Right renal cortex interstitium (tissue), 3 donors: ENCODE measurements around the gene TPI1. TPM values are rescaled to one million over a fixed set of nuclear protein-coding genes. Genes with fewer than 3 reads are reported as not detected.
"Not testable (repeated sequence)": the region's sequence is repeated elsewhere in the genome, so short reads cannot be mapped to it uniquely, and the experiment has no call there.

Experiments used
- DNase-seq, 3 donors: peaks; one replicate each; pipeline ENCODE4 v3.0.0-alpha.2; 2013; ENCODE audit warnings: low read depth in 3 of 3, low spot score in 2 of 3
- polyA plus RNA-seq, 3 donors: library from polyadenylated mRNA; unstranded; fragments of 120-200 nt; gene quantifications; one replicate each; pipeline ENCODE4 v1.2.1, GENCODE V29; 2013; ENCODE audit not compliant: insufficient read length in 3 of 3

TPI1 gene
- polyA plus RNA-seq, 3 donors, result 611 to 637 (median 629) TPM

- not testable (repeated sequence) for DNase-seq
Measured at GRCh38 chr12:6865307-6865706, 2.0 kb upstream of the TPI1 start.

DNA sequence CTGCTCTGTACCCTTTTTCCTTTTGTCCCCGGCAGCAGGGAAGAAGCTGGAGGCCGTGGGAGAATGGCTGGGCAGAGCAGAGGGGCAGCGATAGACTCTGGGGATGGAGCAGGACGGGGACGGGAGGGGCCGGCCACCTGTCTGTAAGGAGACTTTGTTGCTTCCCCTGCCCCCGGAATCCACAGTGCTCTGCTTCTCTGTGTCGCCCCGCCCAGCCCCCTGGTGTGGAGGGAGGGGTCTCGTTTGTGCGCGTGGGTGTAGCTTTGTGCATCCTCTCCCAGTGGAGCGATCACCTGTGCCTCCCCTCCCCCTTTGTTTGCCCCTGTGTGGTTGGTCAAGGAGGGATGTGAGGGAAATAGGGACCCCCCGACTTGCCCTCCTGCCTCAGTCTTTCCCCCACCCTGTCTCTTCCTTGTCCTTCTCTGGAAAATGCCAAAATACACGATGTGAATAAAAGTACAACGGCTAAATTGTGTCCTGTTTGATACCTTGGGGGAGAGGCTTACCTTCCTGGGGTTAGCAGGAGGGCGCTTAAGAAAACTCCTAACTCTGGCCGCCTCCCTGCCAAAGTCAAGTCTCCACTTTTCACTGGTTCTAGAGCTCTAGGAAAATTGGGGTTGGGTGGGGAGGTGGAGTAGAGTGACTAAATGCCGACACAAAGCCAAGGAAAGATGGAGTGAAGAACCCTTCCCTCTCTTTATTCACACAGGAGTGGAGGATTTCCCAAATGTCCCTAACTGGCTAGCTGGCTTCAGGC is 990 bp upstream of the TPI1 start:
- DNase-seq, result no peak

DNA sequence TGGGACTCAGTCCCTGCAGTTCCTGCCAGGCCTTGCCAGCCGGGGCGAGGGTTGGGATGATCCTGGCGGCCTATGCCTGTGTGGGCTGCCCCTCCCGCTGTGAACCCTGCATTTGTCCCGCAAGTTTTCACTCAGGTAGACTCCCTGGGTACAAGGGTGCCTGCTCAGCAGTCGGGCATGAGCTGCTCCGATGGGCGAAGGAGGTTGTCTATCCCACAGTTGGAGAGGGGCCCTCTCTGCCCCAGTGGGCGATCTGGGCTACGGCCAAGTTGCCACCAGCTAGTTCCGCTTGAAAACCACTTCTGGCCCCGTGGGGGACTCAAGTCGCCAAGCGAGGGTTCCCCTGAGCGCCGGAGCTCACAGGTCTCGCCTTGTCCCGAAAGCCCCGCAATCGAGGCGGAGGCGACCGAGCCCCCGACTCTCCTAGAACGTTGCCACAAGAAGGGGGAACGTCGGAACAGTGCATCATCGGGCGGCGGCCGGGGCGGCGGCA is 365 bp upstream of the TPI1 start:
- no peak for DNase-seq

DNA sequence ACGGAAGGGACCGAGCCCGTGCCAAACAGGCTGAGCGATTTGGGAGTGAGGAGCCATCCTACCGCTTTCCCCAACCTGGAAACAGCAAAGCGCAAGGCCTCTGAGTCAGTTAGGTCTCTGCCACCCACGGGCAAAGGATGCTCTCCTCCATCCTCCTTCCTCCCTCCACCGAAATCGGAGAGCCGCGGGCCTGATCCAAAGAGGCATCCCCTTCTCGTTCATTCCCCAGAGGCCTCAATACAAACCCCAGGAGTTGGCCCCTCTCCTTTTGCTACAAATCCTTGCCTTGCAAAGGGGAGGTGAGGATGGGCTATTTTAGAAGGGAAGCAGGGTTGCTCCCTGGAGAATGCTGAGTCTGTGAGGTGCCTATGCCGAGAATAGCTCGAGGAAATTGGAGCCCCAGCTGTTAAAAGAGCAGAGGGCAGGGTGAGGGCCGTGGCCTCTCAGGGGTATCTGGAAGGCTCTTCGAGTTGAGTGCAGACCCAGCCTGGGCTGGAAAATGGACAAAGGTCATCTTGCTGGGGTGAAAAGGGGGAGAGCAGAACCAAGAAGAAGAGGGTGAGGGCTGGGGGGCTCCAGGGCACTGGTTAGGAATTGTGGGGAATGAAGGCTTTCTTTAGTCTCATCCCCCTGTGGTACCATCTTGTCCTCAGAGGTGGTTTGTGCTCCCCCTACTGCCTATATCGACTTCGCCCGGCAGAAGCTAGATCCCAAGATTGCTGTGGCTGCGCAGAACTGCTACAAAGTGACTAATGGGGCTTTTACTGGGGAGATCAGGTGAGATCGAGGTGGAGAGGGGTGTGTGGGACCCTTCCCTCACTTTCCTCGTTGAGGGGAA is 1.1 kb downstream of the TPI1 start:
- DNase-seq, result no peak

DNA sequence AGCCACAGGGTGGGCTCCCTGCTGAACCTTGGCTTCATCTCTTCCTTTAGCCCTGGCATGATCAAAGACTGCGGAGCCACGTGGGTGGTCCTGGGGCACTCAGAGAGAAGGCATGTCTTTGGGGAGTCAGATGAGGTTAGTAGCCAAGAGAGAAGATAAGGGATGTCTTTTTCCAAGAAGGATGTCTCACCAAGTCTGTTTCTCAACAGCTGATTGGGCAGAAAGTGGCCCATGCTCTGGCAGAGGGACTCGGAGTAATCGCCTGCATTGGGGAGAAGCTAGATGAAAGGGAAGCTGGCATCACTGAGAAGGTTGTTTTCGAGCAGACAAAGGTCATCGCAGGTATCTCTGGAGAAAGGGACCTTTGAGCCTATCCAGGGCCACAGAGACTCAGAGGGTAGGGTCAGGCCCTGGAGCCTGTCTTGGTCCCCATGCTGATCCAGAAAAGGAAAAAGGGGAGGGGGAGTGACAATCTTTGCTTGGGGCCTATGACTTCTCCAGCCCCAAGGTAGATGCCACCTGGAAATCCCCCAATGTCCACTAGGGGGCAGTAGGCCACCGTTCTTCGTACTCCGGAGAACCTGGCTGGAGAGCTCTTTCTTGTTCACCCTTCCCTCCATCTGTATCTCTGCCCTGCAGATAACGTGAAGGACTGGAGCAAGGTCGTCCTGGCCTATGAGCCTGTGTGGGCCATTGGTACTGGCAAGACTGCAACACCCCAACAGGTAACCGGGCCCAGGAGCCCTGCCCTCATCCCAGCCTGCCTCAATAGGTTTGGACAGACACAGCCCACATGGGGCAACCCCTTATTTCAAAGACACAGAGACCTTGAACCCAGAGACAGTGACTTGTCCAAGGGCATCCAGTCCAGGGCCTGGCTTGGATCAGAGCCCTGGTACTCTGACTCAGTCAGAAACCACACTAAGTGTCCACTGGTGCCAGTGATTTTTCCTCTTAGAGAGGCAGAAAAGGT is 2.0 kb downstream of the TPI1 start:
- no peak for DNase-seq

DNA sequence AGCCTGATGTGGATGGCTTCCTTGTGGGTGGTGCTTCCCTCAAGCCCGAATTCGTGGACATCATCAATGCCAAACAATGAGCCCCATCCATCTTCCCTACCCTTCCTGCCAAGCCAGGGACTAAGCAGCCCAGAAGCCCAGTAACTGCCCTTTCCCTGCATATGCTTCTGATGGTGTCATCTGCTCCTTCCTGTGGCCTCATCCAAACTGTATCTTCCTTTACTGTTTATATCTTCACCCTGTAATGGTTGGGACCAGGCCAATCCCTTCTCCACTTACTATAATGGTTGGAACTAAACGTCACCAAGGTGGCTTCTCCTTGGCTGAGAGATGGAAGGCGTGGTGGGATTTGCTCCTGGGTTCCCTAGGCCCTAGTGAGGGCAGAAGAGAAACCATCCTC is 3.0 kb downstream of the TPI1 start:
- not testable (repeated sequence) for DNase-seq

GRCh38 chr12:6871052-6871957 is 4.0 kb downstream of the TPI1 start:
- no peak for DNase-seq

DNA sequence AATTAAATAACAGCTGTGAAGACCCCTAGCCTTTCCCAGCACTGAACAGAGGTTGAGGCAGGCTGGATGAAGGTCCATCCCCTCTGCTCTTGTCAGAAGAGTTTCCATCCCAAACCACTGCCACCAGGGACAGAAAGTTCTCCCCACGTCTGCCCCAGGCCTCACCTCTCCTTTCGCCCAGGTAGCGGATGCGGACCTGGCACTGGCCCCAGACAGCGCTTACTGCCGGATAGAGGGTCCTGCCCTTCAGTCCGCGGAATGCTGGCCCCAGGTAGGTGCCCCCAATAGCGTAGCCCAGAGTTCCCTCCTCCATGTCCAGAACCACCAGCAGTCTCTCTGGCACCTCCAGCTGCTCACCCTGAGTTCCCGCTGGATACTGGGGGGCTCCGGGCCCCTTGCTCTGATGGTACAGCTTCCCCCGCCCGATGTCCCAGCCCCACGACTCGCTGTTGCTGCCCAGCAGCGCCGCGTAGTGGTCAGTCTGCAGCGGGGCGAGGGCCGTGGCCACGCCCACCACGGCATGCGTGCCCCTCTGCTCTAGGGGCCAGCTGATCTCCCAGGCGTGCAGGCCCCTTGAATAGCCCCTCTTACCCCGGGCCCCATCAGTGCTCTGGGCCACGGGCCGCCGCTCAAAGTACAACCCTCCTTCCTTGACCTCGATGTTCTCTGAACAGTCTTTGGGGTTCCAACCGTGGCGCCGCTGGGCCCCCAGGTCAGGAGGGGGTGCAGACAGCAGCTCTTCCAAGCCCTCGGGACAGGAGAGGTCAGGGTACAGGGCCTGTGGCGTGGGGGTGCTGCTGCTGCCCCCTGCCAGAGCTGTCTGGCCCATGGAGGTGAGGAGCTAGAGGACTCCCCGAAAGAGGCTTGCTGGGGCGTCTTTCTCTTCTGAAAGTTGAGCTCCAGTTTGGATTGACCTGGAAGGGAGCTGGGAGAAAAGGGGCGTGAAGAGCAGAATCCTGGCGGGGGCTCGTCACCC is 5.0 kb downstream of the TPI1 start:
- no peak for DNase-seq

DNA sequence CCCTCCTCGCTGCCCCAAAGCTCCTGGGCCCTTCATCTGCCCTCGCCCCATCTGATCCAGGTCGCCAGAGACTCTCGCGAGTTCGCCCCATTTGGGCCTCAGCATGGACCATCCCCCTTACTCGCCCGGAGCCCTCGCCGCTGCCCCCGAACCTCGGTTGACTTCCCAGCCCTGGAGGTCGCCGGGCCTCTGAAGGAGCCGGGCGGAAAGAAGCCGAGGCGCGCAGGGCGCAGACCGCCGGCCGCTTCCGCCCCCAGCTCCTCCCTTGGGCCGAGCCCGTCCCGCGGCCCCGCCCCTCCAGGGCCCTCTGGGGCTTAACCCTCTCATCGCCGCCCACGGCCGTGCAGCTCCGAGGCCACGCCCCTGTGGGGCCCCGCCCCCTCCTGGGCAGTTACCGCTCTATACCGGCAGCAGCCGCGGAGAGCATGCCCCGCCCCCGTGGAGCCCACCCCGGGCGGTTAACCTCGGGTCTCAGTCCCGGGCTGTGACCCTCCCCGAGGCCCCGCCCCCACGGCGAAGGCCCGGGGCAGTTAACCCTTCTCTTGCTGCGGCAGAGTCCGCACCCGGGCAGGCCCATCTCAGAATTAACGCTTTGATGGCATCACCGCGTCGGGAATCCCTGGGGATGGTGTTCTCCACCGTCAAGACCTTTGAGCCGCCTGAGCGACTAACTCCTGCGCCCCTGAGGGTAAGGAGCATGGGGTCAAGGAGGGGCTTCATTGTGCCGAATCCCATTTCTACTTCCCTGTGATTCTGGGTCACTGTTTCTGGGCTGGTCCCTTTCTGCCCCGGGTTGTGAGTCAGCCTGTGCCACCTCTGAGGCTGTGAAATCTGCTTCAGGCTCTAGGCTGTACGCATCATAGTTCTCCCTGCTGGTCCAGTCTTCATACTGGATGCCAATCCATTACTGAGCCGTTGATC is 6.0 kb downstream of the TPI1 start, which contains the start of gene SPSB2:
SPSB2 (minus strand) TSS at position 210 of the 921 bp plus-strand sequence. CDS start 402 bp downstream, outside the sequence.
- DNase-seq, result peak in 2 of 3 donors; percentile 94 to 97

- DNase-seq, result not testable (repeated sequence)
Measured at GRCh38 chr12:6874015-6874368, 6.7 kb downstream of the TPI1 start.

- not testable (repeated sequence) for DNase-seq
Measured at GRCh38 chr12:6879824-6880223, 12.5 kb downstream of the TPI1 start.

GRCh38 chr12:6883252-6883651 is 15.9 kb downstream of the TPI1 start:
- no peak for DNase-seq

DNA sequence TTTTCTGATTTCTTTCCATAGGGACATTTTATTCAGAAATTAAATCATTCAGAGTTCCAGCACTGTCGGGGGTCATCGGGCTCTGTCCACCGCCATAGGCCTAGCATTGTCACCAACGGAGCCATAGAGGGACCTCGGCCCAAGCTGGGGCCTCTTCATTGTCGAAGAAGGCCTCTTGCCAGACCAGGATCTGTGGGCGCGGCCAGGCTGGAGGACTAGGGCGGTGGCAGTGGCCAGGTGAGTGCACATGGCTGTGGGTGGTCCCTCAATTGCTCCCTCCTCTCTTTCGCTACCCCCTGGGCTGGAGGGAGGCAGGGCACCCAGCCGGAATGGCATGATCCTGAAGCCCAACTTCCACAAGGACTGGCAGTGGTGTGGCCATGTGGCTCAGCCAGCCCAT is 16.4 kb downstream of the TPI1 start:
- no peak for DNase-seq

DNA sequence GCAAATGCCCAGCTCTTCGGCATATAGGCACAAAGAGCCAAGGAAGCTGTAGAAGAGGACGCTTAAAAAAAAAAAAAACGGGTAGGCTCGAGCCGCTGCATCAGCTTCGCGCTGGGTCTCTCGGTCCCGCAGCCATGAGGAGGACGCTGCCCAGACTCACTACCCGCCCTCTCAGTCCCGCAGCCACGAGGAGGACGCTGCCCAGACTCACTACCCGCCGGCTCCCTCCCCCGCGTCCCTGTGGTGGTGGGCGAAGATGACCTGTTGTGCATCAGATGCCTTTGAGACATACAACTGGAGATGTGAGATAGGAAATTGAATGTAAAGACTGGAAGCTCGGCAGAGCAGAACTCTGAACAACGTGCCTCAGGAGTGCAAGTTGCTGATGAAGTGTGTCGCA is 17.2 kb downstream of the TPI1 start:
- no peak for DNase-seq

DNA sequence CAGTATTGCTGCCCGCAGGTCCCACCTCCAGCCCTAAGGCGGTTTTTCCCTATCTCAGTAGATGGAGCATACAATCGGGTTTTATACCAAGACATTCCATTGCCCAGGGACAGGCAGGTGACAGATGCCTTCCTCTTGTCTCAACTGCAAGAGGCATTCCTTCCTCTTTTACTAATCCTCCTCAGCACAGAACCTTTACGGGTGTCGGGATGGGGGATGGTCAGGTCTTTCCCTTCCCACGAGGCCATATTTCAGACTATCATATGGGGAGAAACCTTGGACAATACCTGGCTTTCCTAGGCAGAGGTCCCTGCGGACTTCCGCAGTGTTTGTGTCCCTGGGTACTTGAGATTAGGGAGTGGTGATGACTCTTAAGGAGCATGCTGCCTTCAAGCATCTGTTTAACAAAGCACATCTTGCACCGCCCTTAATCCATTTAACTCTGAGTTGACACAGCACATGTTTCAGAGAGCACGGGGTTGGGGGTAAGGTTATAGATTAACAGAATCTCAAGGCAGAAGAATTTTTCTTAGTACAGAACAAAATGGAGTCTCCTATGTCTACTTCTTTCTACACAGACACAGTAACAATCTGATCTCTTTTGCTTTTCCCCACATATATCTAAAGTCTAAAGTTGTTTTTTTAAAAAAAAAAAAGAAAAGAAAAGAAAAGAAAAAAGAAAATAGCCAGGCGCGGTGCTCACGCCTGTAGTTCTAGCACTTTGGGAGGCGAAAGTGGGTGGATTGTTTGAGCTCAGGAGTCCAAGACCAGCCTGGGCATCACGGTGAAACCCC is 19.1 kb downstream of the TPI1 start:
- DNase-seq, result not testable (repeated sequence)

- DNase-seq, result no peak
Measured at GRCh38 chr12:6887460-6887859, 20.1 kb downstream of the TPI1 start.
